ENCODE results near the gene UTS2. TPM values are rescaled to one million over a fixed set of nuclear protein-coding genes. Genes with fewer than 3 reads are reported as not detected.

Gene UTS2
- total and polyA plus RNA-seq, 2 of the 8 experiments (the other 6 are each of a cell fraction or from before 2014, with no cell fraction given) = not detected

- TF ChIP-seq SIRT6 (IDR thresholded peaks at IDR 0.05; ENCODE audit: low read length) (no peak), CHD1 (IDR thresholded peaks at IDR 0.05; ENCODE audit: low read depth, low read length) (no peak), USF2 (IDR thresholded peaks at IDR 0.05; ENCODE audit: low read length) (no peak), BCL11A (IDR thresholded peaks at IDR 0.05; ENCODE audit: low read depth in 2 of 2, low read length in 2 of 2) (no peak), BRCA1 (IDR thresholded peaks at IDR 0.05; ENCODE audit: low read depth, low read length) (no peak), RBBP5 (IDR thresholded peaks at IDR 0.05; ENCODE audit: borderline replicate concordance, low read depth, low read length) (no peak)
- TF ChIP-seq, protein P1, sequence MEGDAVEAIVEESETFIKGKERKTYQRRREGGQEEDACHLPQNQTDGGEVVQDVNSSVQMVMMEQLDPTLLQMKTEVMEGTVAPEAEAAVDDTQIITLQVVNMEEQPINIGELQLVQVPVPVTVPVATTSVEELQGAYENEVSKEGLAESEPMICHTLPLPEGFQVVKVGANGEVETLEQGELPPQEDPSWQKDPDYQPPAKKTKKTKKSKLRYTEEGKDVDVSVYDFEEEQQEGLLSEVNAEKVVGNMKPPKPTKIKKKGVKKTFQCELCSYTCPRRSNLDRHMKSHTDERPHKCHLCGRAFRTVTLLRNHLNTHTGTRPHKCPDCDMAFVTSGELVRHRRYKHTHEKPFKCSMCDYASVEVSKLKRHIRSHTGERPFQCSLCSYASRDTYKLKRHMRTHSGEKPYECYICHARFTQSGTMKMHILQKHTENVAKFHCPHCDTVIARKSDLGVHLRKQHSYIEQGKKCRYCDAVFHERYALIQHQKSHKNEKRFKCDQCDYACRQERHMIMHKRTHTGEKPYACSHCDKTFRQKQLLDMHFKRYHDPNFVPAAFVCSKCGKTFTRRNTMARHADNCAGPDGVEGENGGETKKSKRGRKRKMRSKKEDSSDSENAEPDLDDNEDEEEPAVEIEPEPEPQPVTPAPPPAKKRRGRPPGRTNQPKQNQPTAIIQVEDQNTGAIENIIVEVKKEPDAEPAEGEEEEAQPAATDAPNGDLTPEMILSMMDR (IDR thresholded peaks at IDR 0.05; ENCODE audit: control extremely low read depth in 1 of 3, insufficient read depth in 1 of 3, low read depth in 1 of 3, low read length in 3 of 3) = no peak
Measured at GRCh38 chr1:7856345-7856744, 3.5 kb upstream of the UTS2 start (continued).
